HG03095 (cell line): ENCODE measurements around the gene PBOV1.
"Not testable (repeated sequence)": the region's sequence is repeated elsewhere in the genome, so short reads cannot be mapped to it uniquely, and the experiment has no call there.

Experiments used
- ATAC-seq: cut with Tn5 transposase; IDR thresholded peaks from one replicate; pipeline ENCODE4 v1.9.1; 2021; ENCODE audit warnings: moderate library complexity; ENCODE audit not compliant: unreplicated experiment

The PBOV1 gene

DNA sequence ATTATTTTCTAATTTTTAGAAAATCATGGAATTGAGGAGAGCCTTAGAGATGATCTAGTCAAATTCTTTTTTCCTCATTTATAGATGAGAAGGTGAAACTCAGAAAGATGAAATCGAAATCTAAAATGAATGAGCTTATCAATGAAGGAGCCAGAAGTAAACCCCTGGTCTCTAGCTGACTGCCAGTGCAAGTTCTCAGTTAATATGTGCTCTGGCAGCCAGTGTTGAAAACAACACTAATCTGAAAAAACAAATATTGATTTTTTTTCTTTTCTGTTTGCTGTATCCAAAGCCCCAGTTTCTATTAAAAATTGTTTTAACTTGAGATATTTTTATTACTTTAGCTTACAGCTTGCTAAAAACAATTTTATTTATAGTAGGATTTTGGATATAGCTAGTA is 21.5 kb upstream of the PBOV1 start:
- no peak for ATAC-seq

DNA sequence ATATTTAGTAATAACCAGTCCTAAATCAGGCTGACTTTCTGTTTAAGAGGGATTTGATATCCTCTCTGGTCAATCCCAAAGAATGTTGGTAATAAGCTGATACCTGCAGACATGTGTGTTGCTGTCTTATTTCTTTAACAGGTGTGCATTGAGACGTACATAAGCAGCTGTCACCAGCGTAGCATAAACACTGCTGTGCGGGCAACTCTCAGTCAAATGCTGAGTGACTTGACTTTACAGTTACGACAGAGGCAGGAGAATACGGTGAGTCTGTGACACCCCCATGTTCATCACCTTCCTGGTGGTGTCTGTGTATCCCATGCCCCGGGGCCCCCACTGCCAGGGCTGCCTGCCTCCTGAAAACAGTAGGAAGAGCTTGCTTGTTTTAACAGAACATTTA is 20.1 kb upstream of the PBOV1 start:
- no peak for ATAC-seq

DNA sequence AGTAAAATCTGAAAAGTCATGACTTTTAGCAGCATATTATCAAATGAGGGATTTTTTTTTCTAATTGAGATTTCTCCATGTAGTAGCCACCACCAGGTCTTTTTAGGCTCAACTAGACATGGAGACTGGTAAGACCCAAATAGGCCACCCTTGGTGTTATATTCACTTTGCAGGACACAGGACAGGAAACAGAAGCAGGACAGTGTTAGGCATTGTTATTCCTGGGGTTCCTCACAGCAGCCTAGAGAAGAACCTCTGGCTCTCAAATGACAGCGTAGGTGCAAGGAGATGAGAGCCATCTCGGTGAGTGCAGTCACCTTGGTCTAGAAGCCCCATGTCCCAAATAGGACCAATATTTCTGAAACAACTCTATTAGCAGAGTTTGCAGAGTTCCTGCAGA is 19.2 kb upstream of the PBOV1 start:
- no peak for ATAC-seq

DNA sequence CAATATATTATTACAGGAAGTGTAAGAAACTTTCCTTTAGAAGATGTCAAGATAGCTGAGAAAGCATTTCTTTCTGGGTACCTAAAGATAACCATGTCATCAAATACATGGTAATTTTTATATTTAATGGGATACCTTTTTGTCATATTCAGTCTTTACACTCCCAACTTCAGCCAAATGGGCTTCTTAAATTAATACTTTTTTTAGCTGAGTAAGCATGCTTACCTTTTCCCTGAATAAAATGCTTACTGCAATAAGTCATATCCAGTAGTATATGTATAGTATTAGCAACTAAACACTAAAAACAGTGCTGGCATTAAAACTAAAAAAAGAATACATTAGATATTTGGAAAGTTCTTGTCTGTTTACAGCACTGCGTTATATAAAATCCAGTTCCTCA is 17.4 kb upstream of the PBOV1 start:
- ATAC-seq = no peak

DNA sequence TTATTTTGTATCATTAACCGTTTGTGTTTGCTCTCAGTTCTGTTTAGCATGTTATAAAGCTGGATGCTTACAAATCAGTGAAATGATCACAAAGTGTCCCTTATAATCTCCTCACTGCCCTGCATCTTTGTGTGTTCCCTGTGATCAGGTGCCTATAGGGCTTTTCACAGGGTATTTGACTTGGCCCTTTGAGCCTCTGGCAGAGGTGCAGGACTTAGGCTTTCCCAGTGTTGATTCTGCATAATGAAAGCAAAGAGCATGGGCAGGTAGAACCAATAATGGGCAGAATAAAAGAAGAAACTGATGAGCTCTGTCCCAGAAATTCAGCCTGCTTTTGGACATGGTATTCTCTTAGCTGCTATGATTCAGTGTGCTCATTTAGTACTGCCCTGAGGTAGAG is 16.9 kb upstream of the PBOV1 start:
- no peak for ATAC-seq

DNA sequence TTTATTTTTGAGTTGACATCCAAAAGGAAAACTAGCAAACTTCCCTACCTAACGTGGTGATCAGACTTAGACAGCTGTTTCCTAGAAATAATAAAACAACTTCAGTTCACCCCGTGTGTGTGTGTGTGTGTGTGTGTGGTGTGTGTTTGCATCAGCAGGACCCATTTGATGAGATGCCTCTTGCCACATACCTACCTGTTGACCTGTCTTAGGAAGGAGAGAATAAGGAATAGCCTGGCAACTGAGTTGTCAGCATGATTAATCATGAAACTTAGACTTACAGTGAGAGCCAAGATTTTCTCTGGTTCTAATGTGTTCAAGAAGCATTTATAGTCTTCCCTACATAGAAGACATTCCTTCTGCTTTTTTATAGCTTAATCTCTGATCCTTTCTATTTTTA is 16.1 kb upstream of the PBOV1 start:
- no peak for ATAC-seq

DNA sequence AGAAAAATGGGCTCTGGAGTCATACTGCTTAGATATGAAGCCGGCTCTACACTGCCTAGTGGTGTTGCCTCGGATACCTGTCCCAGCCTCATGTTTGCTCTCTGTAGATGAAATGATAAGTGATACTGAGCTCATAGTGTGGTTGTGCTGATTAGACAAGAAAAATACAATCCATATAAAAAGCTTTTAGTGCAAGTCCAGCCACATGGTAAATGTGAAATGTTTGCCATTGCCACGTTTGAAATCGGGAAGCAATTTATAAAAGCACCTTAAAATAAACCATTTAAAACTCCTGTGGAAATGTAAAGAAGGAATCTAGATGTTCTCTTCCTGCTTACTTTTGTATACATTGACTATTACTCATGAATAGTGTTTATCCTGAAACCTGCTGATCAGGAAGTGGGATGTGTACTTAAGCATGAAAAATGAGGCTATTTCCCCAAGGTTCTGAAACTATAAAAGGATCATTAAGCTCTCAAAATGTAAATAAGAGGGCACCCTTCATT is 13.1 kb upstream of the PBOV1 start:
- ATAC-seq = no peak

DNA sequence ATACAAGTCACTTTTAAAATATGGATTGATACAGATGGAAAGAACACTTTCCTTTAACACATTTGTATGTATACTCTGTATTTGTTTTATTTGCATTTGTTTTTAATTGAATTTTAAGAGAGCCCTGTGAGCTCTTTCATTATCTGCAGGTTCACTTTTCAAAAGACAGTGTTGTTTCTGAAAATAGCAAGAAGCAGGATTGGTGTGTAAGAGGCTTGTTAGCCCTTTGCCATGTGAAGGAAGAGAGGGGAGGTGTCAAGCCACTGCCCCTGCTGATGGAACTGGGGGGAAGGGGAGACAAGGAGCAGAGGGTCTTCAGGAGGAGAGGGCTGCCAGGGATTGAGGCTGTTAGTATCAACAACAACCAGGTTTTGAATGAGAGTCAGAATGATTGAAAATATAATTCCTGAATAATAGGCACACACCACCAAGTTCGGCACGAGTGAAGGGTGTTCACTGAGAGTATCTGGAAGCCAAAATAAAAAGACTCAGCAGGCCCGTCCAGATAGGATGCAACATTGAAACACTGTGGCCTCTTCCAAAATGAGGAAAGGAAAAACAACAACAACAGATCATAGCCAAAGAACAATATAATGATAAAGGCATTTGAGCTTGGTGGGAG is 12.6 kb upstream of the PBOV1 start:
- ATAC-seq = no peak

DNA sequence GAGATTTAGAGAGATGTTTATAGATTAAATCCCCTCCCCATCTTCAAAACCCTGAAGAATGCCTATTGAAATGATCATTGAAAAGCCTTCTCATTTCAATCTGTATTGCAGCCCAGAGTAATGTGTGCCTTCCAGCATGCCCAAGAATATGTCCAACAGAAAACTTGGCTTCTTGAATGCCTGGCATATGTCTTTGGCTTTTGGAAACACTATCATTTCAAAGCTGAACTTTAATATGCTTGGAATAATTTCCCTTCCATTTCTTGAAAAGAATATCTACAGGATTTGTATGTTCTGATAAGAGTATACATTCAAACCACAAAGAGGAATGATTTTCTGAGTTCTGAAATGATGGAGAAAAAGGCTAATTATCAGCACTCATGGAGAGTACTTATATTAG is 11.9 kb upstream of the PBOV1 start:
- no peak for ATAC-seq

DNA sequence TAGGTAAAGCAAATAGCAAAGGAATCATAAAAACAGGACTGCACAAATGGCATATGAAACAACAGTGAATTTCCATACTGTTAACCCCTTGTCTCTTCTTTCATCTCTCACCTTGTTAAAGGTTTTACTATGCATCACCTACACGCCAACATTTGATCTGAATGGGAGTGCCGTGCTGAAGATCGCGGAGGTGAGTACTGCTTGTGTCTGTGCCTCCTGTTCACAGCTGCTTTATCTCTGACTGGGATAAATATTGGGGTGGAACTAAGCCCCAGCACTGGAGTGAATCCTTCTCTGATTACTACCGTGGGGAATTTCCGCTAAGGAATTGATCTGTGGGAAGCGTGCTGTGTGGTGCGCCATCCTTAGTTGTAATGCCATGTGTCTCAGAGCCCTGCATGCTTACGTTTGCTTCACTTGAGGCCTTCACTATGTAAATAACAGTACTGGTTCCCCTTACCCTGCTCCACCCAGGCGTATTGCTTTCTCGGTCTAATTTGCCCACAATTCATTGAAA is 11.4 kb upstream of the PBOV1 start:
- no peak for ATAC-seq

DNA sequence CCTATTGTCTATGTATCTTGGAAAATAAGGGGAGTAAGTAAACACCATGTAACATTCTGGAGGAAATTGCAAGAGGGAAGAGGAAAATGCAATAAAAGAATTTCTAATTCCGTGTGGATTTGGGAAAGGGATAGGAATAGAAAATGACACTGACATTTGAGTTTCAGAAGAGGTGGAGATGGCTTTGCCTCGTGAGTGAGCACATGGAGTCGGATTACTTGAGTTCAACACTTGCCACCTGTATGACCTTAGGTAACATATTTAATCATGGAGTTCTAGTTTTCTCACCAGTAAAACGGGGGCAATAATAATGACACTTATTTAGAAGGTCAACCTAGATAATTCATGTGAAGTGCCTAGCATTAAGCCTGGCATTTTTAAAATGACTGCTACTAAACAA is 10.8 kb upstream of the PBOV1 start:
- ATAC-seq = no peak

DNA sequence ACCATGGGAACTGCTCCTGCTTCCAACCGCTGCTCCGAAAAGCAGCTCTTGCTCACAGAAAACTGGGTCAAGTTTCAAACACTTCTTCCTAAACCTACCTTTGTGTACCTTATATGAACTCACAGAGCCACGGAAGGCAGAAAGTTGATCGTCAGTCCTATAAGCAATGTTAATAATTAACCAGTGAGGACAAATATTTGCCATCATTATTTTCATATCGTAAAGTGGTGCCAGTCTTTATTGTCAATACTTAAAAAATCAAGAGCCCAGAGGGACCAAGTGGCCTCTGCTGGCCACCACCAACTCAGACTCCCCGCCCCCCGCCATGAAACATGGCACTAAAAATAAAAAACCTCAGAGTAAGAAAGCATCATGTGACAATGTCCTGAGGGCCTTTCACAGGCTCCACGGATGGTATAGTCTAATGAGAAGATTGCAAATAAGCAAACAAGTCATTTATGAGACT is 9.1 kb upstream of the PBOV1 start:
- no peak for ATAC-seq

DNA sequence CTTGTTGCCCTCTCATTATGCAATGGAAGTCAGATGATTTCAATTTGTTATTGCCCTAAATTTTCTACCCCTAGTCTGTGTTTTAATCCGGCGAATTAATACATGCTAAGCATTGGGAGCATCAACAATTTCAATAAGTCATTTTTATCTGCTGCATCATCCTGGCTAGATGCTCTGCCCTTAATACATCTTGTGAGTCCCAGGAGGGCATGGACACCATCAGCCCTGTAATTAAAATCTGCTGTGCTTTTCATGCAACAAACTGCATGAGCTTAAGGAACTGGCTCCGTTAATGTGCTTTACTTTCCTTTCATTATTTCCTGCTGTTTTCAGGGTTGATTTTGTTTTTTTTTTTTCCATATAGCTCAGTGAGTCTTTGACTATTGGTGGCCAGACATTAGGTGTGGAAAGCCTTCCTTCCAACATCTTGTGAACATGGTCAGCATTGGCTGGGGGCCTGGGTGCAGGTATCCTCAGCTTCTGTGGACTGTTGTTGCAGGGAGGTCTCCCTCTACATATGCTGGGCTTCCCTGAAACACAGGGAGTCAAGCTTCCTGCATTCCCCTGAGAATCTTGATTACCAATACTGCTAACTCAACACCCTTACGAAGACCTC is 8.5 kb upstream of the PBOV1 start:
- no peak for ATAC-seq

DNA sequence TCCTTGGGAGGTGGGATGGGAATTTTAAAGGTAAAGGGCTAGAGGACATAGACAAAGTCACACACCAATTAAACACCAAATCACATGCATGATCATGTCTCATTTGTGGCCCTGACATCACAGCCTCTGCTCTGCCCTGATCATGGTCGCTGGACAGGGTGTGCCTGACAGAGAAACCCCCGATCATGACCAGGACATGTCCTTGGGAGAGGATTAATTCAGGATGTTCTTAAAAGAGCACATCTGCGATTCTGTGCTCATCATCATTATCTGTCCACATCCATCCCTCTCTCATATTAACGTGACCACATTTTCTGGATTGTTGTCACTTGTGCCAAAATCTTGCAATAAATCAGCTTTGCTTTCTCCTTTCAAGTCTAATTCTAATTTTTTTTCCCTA is 7.7 kb upstream of the PBOV1 start:
- no peak for ATAC-seq

DNA sequence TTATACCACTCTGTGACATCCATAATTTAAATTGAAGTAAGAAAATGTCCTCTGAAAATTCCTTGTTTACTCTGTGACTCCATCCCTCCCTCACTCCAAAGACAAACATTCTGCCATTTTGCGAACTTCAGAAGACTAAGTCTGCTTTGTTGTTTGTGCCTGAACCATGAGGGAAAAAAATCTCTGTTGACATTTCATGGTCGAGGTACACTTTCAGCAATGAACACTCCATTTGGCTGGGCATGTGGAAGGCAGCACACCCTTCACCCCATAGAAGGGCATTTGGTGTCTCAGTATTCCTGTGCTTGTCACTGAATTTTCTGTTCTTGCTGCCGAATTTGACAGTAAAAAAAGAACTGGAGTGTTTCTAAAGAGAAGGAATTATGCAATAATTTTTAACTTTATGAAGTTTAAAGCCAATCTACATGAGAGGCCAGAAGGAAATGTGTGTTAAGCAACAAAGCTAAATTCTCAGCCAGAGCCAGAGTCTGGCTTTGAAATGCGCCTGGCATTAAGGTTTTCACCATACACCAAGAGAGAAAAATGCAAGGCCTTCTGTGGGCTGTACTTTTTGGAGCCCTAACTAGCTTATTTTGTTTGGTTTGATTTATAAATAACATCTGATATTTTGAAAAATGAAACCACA is 4.7 kb upstream of the PBOV1 start:
- no peak for ATAC-seq

DNA sequence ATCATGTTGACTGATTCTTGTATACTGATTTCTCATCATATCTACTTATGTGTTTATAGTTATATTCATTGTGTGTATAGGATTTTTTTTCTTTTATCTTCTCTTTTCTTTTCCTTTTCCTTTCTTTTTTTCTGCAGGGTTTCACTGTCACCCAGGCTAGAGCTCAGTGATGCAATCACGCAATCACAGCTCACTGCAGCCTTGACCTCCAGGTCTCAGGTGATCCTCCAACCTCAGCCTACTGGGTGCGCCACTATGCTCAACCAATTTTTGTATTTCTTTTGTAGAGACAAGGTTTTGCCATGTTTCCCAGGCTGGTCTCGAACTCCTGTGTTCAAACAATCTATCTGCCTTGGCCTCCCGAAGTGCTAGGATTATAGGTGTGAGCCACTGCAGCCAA is 1.6 kb upstream of the PBOV1 start:
- no peak for ATAC-seq

DNA sequence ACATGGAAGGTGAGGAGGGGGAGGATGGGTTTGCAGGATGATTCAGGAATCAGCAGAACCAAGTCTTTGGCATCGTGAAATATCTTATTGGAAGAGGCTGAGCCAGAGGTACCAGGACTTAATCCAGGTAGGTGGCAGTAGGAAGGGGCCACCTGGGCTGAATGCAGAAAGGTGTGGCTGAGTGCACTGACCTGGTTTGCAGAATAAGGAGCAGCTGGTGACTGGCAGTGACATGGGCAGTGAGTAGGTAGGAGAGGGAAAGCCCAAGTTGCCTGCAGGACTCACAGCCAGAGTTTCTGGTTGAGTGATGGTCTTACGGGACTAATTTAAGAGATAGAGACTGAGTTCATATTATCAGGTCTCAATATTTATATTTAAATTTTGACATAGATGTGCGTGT is 1.1 kb upstream of the PBOV1 start:
- ATAC-seq = no peak

DNA sequence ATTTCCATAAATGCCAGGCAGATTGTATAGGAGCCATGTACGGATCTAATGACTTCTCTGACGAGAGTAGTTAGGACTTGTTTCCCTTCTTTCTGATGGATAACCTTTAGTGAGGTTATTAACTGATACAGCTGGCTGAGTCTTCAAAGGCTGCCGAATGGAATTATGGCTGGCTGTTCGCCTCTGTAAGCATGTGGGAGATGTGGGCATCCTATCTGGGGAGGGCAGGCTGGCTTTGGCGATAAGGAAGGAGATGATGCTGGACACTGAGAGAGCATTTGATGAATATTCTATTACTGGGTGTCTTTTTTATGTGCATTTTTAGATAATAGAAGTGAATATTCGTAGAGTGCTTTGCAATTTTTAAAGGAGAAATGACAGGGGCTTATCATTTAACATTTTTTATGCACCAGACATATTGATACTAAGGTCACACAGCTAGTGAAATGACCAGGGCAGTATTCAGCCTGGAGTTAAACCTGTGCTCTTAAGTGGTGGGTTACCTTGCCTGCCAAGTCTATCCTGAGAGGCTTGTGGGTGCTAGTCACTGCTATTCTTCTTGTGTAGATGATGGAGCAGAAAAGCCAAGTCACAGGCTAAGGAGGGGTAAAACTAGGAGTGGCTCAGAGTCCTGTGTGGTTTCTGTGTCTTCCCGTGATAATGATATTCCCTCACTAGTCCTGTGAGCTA is 3.1 kb downstream of the PBOV1 start:
- ATAC-seq = no peak

DNA sequence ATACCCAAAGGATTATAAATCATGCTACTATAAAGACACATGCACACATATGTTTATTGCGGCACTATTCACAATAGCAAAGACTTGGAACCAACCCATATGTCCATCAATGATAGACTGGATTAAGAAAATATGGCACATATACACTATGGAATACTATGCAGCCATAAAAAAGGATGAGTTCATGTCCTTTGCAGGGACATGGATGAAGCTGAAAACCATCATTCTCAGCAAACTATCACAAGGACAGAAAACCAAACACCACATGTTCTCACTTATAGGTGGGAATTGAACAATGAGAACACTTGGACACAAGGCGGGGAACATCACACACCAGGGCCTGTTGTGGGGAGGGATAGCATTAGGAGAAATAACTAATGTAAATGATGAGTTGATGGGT is 5.8 kb downstream of the PBOV1 start:
- not testable (repeated sequence) for ATAC-seq

DNA sequence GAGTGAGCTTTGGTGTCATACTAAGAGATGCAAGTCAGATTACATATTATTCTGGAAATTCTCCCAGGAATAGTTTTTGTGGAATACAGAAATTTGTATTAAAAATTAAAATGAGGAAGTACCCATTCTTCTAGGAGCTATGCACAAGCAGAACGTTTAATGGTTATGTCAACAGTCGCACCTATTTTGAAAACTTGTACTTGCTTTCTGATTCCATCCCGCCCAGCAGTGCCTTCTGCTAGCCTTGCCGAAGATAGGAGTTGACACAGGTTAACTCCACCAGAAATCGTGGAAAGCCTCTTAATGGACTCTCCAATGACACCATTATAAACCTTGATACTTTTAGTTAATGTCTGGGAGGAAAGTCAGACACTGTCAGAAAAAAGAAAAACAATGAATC is 6.7 kb downstream of the PBOV1 start:
- no peak for ATAC-seq

DNA sequence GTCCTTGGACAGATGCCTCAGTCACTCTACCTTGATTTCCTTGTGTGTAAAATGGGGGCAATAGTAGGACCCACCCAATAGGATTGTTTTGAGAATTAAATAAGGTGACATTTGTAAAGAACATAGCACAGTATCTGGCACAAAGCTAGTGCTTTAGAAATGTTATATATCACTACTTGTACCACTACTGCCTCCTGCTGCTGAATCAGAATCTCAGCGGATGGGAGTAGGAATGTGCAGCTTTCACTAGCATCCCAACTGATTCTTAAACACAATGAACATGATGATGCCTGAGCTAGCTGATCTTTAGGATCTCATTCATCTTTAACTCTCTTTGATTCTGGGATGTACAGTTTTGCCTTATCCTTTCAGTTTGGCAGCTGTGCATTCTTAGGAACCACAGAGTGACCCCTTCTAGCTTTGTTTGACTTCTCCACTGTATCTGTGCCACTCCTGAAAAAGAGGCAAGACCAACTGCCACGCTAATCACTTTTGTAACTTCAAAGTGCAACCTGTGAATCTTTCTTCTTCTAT is 7.2 kb downstream of the PBOV1 start:
- ATAC-seq = no peak
